Measurements from ENCODE around the gene C1QTNF8.

C1QTNF8 gene

DNA sequence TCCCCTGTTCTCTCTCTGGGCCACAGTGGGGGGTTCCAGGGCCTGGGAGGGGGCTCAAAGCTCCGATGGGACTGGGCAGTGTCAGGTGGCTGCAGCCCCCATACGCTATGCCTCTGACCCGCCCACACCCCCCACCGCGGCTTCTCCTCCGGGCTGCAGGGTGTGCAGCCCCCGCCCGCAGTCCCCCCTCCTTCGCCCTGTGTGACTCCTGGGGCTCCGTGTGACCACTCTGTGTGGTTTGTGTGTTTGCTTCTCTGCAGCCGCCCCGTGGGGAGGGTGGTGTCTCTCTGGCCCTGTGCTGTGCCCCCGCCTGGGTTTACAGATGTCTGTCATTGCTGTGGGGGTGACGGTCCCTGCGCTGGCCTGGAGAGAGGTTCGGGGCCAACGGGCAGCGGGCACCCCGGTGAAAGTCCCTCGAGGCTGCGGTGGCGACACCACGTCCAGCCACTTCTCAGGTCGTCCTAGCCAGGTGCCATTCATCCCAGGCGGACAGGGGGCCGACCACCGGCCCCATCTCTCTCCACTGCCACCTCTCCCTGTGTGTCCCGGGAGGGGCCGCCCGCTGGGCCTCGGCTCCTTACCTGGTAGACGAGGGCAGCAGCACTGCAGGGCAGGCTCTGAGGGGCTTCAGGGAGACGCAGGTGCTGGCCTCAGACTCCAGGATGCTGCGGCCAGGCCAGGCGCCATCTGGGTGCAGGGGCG is 18.0 kb downstream of the C1QTNF8 start:
- DNase-seq (ENCODE audit: low read depth in 2 of 2) = no peak

DNA sequence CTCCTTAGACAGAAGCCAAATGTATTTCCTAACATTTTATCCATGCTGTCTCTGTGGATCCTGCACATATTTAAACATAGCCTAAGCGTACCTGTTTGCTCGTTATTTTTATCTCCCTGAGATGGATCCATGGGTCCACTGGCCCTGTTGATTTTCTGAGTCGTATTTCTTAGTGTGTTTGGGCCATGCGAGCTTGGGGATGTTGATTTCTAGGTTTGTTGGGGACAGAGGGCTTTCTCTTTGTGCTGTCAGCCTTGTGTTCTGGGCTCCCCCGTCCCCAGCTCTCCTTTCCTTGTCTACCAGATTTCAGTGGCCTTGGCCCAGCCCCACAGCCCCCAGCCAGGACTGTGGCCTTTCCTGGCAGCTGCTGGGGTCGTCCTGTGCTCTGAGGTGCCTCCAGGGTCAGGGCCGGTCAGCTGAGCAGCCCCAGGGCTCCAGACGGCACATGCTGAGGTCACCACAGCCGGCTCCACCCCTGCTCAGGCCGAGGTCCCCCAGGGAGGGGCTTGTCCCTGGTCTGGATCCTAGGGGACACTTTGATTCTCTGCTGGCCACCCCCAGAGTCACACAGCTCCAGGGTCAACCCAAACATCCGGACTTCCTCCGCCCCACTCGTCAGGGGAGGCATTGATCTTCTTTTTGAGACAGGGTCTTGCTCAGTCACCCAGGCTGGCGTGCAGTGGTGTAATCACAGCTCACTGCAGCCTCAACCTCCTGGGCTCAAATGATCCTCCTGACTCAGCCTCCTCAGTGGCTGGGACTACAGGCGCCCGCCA is 19.1 kb downstream of the C1QTNF8 start:
- DNase-seq (ENCODE audit: low read depth in 2 of 2) = no peak

DNA sequence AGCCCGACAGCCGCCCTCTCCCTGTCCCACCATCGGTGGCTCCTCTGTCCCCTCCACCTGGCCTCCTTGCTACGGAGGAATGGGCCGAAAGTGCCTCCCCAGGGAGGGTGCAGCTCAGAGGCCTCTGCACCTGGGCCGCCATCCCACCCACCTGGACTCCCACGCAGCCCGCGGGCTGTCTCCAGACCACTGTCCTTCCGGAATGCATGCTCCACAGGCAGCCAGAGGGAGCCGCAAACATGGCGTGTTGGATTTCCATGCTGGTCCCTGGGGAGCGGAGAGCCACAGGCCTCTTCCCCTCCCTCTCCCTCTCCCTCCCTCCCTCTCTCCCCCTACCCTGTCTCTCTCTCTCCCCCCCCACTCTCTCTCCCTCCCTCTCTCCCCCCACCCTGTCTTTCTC is 20.5 kb downstream of the C1QTNF8 start:
- DNase-seq (ENCODE audit: low read depth in 2 of 2) = no peak

DNA sequence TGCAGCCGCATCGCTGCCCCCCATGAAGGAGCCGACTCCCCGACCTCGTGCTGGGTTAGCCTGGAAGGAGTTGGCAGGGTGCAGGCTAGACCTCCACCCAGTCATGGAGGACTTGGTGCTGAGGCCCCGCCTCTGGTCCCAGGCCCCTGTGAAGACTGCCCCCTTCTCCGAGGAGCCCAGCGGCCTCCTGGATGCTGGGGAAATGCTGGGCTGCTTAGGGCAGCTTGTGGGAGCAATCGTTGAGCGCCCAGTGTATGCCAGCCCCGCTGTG is 21.7 kb downstream of the C1QTNF8 start:
- DNase-seq (ENCODE audit: low read depth in 2 of 2) = no peak

DNA sequence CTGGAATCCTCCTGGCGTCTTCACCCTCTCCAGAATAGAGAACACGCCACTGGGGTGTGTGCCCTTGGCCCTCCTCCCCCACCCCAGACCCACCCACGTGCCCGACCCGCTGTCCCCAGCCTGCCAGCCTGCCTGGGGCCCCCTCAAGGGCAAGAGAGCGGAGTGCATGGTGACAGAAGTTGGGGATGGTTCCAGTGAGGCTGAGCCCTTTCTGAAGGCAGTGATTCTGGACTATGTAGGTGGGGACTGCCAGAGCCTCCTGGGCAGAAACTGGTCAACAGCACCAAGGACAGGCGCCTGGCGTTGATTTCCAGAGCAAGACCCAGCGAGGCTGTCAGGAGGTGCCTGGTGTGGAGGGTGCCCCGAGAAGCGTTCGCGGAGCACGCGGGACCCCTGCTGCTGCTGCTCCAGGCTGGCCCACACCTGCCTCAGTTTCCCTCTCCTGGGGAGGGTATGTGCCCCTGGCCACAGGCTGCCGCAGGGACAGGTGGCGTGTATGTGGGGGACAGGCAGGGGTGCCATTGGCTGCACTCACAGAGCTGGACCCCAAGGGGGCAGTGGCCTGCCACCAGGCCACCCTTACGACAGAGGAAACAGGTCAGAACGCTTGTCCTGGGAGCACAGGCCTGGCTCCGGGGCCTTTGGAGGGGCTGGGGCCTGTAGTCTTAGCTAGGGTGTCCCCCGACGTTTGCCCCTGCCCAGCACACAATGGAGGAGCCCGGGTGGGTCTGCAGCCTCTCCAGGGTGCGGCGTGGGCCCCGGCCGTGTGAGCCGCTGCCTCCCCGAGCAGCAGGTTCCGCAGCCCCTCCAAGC is 22.3 kb downstream of the C1QTNF8 start:
- DNase-seq (ENCODE audit: low read depth in 2 of 2) = no peak

DNA sequence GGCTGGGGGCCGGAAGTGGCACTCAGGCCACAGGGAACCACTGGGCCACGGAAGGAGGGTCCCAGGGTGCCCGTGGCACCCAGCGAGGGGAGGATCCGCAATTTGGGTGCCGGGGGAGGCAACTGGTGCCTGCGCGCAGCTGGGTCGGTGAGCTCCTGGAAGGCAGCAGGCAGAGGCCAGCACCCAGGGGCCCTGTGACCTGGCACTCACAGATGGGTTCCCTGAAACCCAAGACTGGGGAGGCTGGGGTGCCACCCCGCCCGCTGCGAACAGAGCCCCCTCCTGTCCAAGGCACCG is 22.8 kb downstream of the C1QTNF8 start:
- no peak for DNase-seq (ENCODE audit: low read depth in 2 of 2)

DNA sequence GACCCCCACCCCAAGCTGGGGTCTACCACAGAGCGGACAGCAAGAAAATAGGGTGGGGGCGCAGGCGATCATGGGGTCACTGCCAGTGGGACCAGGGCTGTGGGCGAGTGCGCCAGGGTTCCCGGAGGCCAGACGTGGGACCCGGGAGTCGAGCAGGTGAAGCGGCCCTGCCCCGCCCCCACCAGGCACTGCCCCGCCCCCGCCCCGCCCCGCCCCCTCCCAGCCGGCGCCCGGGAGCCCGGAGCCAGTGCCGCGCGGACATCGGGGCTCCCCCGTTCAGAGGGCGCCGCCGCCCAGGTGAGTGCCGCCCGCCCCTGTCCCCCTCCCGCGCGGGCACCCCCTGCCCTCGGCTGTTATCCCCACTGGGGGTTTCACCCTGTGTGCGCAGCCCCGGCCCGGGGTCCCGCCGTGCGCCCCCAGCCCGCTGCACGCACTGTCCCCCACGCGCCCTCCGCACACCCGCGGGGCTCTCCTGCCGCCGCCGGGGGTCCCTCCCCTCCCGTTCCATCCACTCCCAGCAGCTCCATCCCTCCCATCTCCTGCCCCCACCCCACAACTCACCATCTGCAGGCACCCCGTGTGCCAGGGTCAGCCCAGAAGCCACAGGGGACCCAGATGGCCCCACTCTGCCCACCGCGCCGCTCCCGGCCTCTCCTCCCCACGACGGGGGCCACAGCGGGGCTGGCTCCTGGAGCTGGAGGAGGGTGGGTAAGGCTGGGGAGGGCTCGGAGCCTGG is 23.4 kb downstream of the C1QTNF8 start, which contains the start of gene SSTR5:
TSS of gene SSTR5 (plus strand) at position 222 of the 736 bp plus-strand sequence. CDS start 6,122 bp downstream, outside the sequence.
- no peak for DNase-seq (ENCODE audit: low read depth in 2 of 2)

DNA sequence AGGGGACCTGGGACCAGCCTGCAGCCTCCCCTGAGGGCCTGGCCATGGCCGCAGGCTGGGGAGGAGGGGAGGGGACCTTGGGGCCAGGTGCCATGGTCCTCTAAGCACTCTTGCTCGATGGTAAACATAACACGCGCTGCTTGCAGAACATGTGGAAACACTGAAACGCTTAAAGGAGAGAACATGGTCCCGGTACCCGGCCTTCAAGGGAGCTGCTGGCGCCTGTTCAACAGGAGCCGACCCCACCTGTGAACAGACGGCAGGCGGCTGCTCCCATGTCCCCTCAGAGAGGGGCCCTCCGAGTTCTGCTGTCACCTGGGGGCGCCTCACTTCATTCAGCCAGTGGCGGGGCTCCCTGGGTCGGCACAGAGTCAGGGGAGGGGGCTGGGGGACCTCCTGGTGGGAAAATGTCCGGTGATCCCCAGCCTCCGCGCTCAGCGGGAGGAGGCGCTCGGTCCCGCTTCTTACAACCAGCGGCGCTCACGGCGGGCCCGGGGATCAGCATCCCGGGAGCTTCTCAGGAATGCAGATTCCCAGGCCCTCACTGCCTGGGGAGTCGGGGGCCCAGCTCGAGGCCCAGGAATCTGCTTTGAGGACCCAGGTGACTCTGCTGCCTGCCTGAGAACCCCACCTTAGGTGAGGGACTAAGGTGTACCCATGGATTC is 24.4 kb downstream of the C1QTNF8 start:
- no peak for DNase-seq (ENCODE audit: low read depth in 2 of 2)

DNA sequence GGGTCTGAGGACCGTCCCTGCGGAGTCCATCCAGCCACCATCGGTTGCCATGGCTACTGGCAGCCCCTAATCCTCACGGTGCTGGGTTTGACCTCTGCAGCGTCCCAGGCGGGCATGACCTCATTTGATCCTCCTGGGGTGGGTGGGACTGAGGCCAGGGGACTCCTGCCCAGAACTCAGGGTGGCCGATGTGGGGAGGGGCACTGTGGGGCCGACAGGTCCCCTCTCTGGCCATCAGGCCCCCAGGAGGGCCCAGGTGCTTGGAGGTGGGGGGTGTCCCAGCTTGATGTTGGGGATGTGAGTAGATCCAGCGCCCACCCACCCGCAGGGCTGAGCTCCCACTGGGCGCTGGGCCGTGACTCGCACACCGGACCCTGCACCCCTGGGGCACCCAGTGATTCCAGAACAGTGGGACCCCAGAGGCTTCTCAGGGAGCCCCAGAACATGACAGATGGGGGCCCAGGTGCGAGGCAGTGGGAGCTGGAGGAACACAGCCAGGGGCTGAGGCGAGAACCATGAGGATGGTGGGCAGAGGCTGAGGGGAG is 25.1 kb downstream of the C1QTNF8 start:
- no peak for DNase-seq (ENCODE audit: low read depth in 2 of 2)

DNA sequence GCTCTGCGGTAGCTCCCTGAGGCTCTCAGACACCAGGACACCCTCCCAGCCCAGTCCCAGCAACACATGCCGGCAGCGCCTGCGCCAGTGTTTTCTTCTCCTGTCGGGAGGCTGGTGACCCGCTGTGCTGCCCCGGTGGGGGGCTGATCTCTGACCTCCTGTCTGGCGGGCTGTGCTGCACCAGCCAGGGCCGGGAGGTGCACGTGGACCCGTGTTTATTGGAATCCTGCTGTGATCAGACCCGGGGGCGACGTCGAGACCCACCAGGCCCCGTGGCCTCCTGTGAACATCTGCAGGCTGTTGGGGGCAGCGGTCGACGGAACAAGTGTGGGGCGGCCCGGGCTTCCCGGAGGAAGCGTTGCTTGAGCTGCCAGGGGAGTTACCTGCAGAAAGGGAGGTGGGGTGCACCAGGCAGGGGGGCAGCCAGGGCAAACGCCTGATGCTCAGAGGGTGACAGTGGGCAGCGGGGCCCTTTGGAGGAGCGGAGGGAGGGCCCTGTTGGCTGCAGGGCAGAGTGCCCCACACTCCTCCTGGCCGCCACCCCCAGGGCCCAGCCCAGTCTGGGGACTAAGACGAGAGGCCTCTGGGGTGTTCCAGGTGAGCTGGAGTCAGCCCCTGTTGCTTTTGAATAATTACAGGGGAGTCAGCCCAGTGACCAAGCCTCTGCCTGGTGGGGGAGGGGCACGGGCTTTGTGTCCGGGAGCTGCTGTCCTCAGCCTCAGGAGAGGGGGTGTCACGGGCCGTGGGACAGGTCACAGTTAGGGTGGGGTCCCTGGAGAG is 25.8 kb downstream of the C1QTNF8 start:
- no peak for DNase-seq (ENCODE audit: low read depth in 2 of 2)

DNA sequence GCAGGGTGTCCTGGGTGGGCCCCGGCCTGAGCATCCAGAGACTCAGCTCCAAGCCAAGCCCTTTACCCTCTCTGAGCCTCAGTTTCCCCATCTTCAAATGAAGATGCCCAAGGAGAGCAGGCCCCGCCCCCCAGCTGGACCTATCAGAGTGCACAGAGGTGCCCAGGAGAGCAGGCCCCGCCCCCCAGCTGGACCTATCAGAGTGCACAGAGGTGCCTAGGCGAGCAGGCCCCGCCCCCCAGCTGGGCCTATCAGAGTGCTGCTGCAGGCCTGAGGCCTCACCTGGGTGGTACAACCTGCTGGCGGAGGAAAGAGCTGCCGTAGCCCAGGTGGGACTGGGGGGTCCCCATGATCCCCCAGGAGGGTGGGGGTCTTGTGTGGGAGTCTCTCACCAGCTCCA is 26.9 kb downstream of the C1QTNF8 start:
- no peak for DNase-seq (ENCODE audit: low read depth in 2 of 2)

DNA sequence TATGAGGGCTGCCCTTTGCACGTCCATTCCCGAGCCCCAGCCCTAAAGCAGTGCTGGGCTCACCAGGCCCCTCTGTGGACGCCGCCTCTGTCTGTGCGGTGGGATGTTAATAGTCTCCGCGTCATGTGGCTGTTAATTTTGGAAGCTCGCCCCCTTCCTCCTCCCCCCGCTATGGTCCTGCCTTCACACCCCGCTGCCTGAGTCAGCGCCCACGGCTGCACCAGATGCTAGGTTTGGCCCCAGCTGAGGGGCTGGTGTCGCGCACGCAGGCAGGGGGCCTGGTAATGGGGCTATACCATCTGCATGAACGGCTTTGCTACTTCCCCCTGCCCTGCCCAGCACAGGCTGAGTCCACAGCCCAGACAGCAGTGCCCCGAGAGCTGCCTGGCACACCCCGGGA is 27.6 kb downstream of the C1QTNF8 start:
- no peak for DNase-seq (ENCODE audit: low read depth in 2 of 2)

DNA sequence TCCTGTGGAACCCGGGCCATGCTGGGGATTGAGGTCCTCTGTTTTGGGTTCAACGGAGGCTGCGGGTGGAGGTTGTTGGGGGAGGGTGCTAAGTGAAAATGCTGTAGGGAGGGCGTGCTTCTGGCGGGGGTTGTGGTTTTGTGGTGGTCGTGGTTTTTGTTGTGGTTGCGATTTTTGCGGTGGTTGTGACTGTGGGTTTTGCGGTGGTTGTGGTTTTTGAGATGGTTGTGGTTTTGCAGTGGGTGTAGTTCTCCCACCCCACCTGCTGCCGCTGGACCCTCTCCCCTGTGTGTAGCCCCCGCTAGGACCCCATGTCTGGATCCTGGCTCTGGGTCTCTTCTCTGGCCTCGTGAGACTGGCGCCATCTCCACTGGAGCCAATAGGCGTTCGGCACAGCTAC is 28.4 kb downstream of the C1QTNF8 start:
- DNase-seq (ENCODE audit: low read depth in 2 of 2) = no peak

DNA sequence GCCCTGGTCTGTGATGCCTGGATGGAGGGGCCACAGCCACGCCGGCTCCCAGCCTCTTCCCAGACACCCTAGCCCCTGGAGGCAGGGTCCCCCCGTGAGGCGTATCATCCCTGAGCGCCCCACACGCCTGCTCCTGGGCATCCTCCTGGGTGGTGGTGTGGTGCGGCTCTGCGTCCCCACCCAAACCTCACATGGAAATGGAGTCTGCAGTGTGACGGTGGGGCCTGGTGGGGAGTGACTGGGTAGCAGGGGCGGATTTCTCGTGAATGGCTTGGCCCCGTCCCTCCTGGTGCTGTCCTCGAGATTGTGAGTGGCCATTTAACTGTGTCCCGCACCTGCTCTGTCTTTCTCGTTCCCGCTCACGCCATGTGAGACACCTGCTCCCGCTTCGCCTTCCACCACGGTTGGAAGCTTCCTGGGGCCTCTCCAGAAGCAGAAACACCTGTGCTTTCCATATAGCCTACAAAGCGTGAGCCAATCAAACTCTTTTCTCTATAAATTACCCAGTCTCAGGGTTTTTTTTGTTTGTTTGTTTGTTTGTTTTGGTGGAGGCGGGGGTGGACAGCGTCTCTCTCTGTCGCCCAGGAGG is 29.4 kb downstream of the C1QTNF8 start:
- DNase-seq (ENCODE audit: low read depth in 2 of 2) = no peak

DNA sequence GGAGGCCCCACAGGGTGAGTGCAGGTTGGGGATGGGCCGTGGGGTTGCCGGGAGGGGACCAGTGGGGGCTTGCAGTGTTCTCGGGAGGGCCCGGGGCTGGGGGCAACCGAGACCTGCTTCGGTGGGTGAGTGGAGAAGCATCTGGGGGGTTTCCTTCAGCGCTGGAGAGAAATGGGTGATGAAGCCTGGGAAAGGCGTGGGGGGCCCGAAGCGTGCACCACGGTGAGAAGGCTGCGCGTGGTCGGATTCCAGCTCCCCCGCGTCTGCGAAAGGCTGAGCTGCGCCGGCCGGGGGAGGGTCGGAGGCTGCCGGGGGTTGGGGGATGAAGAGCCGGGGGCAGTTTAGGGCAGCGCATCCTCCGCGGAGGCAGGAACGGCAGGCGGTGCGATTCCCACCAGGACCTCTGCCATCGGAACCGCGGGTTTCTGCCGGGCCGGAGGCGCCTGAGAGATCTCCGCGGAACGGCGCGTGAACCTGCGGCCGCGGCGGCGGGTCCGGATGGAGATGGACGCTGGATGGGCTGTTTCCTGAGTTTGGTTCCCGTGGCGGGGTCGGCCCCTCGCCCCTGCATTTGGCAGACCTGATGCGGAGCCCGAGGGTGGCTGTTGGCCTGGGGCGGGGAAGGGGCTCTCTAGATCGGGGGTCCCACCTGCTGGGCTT is 30.4 kb downstream of the C1QTNF8 start:
- no peak for DNase-seq (ENCODE audit: low read depth in 2 of 2)

DNA sequence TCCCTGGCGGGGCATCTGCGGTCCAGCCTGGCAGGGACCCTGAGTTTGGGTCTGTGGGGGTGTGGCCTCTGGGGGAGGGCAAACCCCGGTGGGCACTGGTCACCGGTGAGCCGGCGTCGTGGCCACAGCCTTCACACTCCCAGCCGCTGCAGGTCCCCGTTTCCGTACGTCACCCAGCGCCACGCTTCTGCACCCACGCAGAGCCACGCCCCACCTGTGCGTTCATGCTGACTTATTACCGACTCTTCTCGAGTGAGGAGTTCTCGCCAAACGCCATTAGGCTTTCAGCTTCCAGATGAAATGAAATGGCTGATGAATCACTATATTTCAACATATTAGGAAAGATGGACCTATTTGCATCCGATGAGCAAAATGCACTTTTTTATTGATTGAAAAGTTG is 32.3 kb downstream of the C1QTNF8 start:
- DNase-seq (ENCODE audit: low read depth in 2 of 2) = no peak

DNA sequence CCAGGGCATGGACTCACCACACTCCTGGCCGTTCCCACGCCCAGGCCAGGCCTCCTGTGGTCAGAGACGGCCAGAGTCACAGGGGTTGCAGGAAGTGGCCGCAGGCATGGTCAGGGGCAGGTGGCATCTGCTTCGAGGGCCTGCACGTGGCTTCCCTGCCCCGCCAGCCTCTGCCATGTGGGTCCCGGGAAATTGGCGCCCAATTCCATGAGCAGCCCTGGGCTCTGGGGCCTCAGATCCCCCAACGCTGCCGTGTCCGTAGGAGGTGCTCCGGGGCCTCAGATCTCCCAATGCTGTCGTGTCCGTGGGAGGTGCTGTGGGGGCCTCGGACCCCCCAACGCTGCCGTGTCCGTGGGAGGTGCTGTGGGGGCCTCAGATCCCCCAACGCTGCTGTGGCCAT is 33.1 kb downstream of the C1QTNF8 start:
- no peak for DNase-seq (ENCODE audit: low read depth in 2 of 2)

DNA sequence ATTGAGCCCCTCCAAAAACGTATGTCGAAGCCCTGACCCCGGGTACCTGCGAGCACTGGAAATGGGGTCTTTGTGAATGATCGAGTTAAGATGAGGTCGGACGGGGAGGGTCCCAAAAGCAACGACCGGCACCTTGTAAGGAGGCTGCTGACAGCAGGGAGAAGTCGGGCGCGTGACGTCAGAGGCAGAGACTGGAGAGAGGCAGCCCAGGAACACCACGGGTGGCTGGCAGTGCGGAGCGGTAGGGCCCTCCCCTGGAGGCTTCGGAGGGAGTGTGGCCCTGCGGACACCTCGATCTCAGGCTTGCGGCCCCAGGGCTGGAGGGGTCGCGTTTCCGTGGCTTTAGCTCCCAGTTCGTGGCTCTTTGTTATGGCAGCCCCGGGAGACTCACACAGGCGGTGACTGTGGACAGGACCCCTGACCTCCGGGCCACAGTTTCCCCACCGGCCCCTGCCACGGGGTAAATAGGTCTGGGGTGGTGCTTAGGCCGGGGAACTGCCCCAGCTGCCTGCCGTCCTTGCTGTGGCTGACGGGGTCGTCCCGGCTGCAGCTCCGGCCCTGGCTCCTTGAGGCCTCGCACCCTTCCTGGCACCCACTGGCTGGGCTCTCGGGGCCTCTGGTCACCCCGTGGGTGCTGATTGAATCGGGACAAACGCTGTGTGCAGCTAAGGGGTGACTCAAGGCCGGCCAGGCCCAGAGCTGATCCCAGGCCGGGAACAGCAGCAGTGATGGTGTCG is 34.1 kb downstream of the C1QTNF8 start:
- DNase-seq (ENCODE audit: low read depth in 2 of 2) = no peak
